Spleen (tissue), 11 donors: Measurements from ENCODE around the gene ATP6V1B1. TPM values are rescaled to one million over a fixed set of nuclear protein-coding genes. Genes with fewer than 3 reads are reported as not detected.

Experiments
- DNase-seq: peaks from one replicate; pipeline ENCODE4 v3.0.0-alpha.2; 2020
- H3K27ac ChIP-seq, 8 donors: fragments of 200-600 bp; sonication (generic) in 7 of 8; 1 replicate in 4 of 8; 2 replicates in 4 of 8; pipeline versions ENCODE4 v1.5.0 to v1.8.0; 2016 to 2021; ENCODE audit warnings: inconsistent platforms in 4 of 8, mild to moderate bottlenecking in 4 of 8, moderate library complexity in 1 of 8
- H3K27me3 ChIP-seq, 7 donors: fragments of 200-600 bp; sonication (generic) in 6 of 7; replicated peaks in 1 of 7; 1 replicate in 4 of 7; 2 replicates in 3 of 7; pipeline versions ENCODE4 v1.5.0 to v1.8.0; 2016 to 2021; ENCODE audit warnings: inconsistent platforms in 3 of 7, mild to moderate bottlenecking in 1 of 7
- H3K36me3 ChIP-seq, 6 donors: fragments of 200-600 bp; sonication (generic) in 5 of 6; 1 replicate in 4 of 6; 2 replicates in 2 of 6; pipeline versions ENCODE4 v1.5.0 to v1.8.0; 2016 to 2021; ENCODE audit warnings: inconsistent platforms in 2 of 6
- H3K4me1 ChIP-seq, 6 donors: fragments of 200-600 bp; sonication (generic) in 5 of 6; 1 replicate in 3 of 6; 2 replicates in 3 of 6; pipeline versions ENCODE4 v1.5.0 to v1.8.0; 2016 to 2021; ENCODE audit warnings: inconsistent platforms in 3 of 6
- H3K4me3 ChIP-seq, 8 donors: fragments of 200-600 bp; sonication (generic) in 7 of 8; 1 replicate in 4 of 8; 2 replicates in 4 of 8; pipeline versions ENCODE4 v1.5.0 to v1.8.0; 2016 to 2021; ENCODE audit warnings: inconsistent platforms in 4 of 8, mild to moderate bottlenecking in 4 of 8, moderate library complexity in 2 of 8
- H3K9me3 ChIP-seq, 8 donors: fragments of 200-600 bp; sonication (generic) in 7 of 8; 1 replicate in 4 of 8; 2 replicates in 4 of 8; pipeline versions ENCODE4 v1.5.0 to v1.8.0; 2016 to 2021; ENCODE audit warnings: inconsistent platforms in 4 of 8
- POLR2A ChIP-seq, 3 donors: fragments of 450-650 bp; IDR thresholded peaks; one replicate each; pipeline ENCODE4 v1.5.1; 2017; ENCODE audit warnings: antibody characterized with exemption in 3 of 3, mild to moderate bottlenecking in 1 of 3
- POLR2AphosphoS5 ChIP-seq, 3 donors: sonication (generic); formaldehyde crosslinking; IDR thresholded peaks; one replicate each; pipeline ENCODE4 v1.5.1; 2017; ENCODE audit warnings: antibody characterized with exemption in 3 of 3
- WGBS, 5 donors: extraction: QIAGEN DNeasy Blood & Tissue Kit in 3 of 5; methylation state at CpG; one replicate each; pipeline versions ENCODE4 v1.1.5 to v1.1.7; 2013 to 2018; 5-methylcytosine and 5-hydroxymethylcytosine counted together
- intact Hi-C: fragments of 100-400 bp; cut with DNase I; formaldehyde crosslinking; loops from one replicate; pipeline ENCODE4 v1.15.0; 2023; ENCODE audit warnings: low total_unique reads
- polyA plus RNA-seq, 3 donors: library from polyadenylated mRNA; stranded (reverse); fragments of 200-250 nt; gene quantifications; one replicate each; pipeline ENCODE4 v1.2.1, GENCODE V29; 2013
- total RNA-seq, 7 donors: library from RNA; depleted of rRNA in 3 of 7; stranded (reverse); fragments of >200 nt in 3 of 7; fragmentation: NEBNext Ultra II Directional in 4 of 7; extraction: Animal tissue kit (Norgen Biotek cat#: 25700) in 4 of 7; gene quantifications; one replicate each; pipeline versions ENCODE4 v1.1.0 to v1.2.1, GENCODE V29; 2016 to 2021
- TF ChIP-seq, protein P1 (sequence below), 11 experiments: fragments of 200-600 bp in 7 of 11; fragments of 450-650 bp in 4 of 11; sonication (generic) in 4 of 11; IDR thresholded peaks in 8 of 11; conservative IDR thresholded peaks in 3 of 11; 1 replicate in 7 of 11; 2 replicates in 4 of 11; pipeline versions ENCODE4 v1.4.0 to v1.8.0; 2016 to 2021; ENCODE audit warnings: antibody characterized with exemption in 11 of 11, inconsistent platforms in 4 of 11, mild to moderate bottlenecking in 1 of 11
- donor health status: healthy with polysubstance abuse.
- donor health status: DM: no; HTN: no; CAD: no; lungs with moderate emphysema.
- donor health status: DM: no; HTN: no; CAD: no.
- donor health status: Bipolar disorder and iron deficiency.
- donor health status: healthy.
- donor health status: DM: no; HTN: no; CAD: no.
- donor health status: DM: yes; HTN: yes; CAD: no.

The ATP6V1B1 gene
- total and polyA plus RNA-seq, 10 donors, result 0.06 to 0.11 TPM; not detected in 8

GRCh38 chr2:70992945-70993853, 57.5 kb downstream of the ATP6V1B1 start:
- H3K4me3 ChIP-seq, result peak overlapping the region in 7 of 8 donors; percentile 69 to 99 (median 88)
- 79 to 90% (median 88%) methylated on average over 11 to 12 of the region's 12 CpGs for WGBS, 5 donors
- H3K36me3 ChIP-seq, result peaks cover 0 to 46% (median 33%) of the 10 kb centered on the region in 6 donors
- H3K27me3 ChIP-seq, result no peaks in the 10 kb centered on the region
- intact Hi-C loops, result no loop called here
- TF ChIP-seq, protein P1, sequence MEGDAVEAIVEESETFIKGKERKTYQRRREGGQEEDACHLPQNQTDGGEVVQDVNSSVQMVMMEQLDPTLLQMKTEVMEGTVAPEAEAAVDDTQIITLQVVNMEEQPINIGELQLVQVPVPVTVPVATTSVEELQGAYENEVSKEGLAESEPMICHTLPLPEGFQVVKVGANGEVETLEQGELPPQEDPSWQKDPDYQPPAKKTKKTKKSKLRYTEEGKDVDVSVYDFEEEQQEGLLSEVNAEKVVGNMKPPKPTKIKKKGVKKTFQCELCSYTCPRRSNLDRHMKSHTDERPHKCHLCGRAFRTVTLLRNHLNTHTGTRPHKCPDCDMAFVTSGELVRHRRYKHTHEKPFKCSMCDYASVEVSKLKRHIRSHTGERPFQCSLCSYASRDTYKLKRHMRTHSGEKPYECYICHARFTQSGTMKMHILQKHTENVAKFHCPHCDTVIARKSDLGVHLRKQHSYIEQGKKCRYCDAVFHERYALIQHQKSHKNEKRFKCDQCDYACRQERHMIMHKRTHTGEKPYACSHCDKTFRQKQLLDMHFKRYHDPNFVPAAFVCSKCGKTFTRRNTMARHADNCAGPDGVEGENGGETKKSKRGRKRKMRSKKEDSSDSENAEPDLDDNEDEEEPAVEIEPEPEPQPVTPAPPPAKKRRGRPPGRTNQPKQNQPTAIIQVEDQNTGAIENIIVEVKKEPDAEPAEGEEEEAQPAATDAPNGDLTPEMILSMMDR (IDR thresholded peaks at IDR 0.05 in 8 of 11, conservative IDR thresholded peaks at IDR 0.05 in 3 of 11), result no peak
- TF ChIP-seq POLR2A (IDR thresholded peaks at IDR 0.05), result no peak
- no peak for TF ChIP-seq POLR2AphosphoS5 (IDR thresholded peaks at IDR 0.05)
- H3K9me3 ChIP-seq, result no peaks in the 10 kb centered on the region
- H3K4me1 ChIP-seq, result peaks cover 14 to 52% (median 35%) of the 10 kb centered on the region in 6 donors
- peak; percentile 67 for DNase-seq
- H3K27ac ChIP-seq, result peak overlapping the region in 3 of 8 donors; percentile 86 to 93 (median 89)

- intact Hi-C loops, result no loop called here
- Histone ChIP-seq H3K4me3 (peak overlapping the region; percentile 69 to 99 (median 88)), H3K27ac (peak overlapping the region; percentile 81 to 93 (median 86)), H3K9me3 (no peaks in the 10 kb centered on the region), H3K27me3 (no peaks in the 10 kb centered on the region), H3K36me3 (peaks cover 0 to 36% (median 24%) of the 10 kb centered on the region in 6 donors), H3K4me1 (peaks cover 14 to 53% (median 35%) of the 10 kb centered on the region in 6 donors)
- TF ChIP-seq, protein P1 (IDR thresholded peaks at IDR 0.05 in 8 of 11, conservative IDR thresholded peaks at IDR 0.05 in 3 of 11), result no peak
- TF ChIP-seq POLR2AphosphoS5 (IDR thresholded peaks at IDR 0.05) (no peak), POLR2A (IDR thresholded peaks at IDR 0.05) (no peak)
- peak; percentile 32 for DNase-seq
- WGBS, 5 donors, result 1% methylated on average over 20 to 49 of the region's 49 CpGs
Measured at GRCh38 chr2:70994009-70994698, 58.5 kb downstream of the ATP6V1B1 start.

DNA sequence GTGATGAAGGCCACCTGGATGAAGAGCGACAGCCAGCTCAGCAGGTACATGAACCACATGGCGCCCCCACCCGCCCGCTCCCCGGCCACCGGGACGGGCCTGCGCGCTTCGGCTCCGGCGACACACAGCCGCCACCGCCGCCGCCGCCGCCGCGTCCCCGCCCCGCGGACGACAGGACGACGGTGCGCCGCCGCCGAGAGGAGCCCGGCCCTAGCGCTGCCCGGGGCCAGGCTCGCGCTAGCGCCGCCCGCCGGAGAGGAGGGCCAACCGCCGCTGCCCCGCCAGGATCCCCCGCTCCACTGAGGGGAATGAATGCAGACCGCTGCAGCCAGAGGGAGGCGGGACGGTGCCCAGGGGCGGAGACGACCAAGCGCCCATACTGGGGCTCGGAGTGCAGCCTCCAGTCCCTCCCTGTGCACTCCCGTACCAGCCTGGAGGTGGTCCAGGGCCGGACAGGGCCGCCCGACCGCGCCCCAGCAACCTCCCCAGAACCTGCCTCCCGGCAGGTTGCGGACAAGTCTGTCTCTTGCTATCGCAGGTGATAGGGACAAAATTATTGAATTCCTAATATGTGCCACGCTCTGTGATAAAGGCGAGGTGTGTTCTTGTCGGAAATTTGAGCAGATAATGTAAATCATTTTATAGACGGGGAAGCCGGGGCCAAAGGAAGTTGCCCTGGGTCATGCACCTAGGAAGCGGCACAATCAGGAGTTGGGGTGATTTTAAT, 59.2 kb downstream of the ATP6V1B1 start, which contains the start of gene TEX261:
Gene TEX261 (minus strand): TSS at position 175 of the 727 bp plus-strand sequence. CDS start 116 bp downstream, at position 59.
- Histone ChIP-seq H3K4me3 (peak within 1 kb of the TSS; percentile 69 to 99 (median 88)), H3K9me3 (no peaks in the 10 kb centered on the region), H3K36me3 (peaks cover 0 to 29% (median 18%) of the 10 kb centered on the region in 6 donors), H3K27ac (peak within 1 kb of the TSS; percentile 81 to 93 (median 86)), H3K27me3 (no peaks in the 10 kb centered on the region), H3K4me1 (peaks cover 14 to 60% (median 37%) of the 10 kb centered on the region in 6 donors)
- TF ChIP-seq, protein P1 (IDR thresholded peaks at IDR 0.05 in 8 of 11, conservative IDR thresholded peaks at IDR 0.05 in 3 of 11), result peak in 10 of 11 experiments; percentile 47 to 90 (median 82)
- TF ChIP-seq POLR2A (IDR thresholded peaks at IDR 0.05) (no peak), POLR2AphosphoS5 (IDR thresholded peaks at IDR 0.05) (peak; percentile 63 to 79 (median 79))
- 0 to 1% (median 0%) methylated on average over 7 to 65 of the region's 65 CpGs for WGBS, 5 donors
- intact Hi-C loops, result no loop called here
- peak; percentile 99 for DNase-seq
